GM12878 (cell line): Measurements from ENCODE around the gene RAB3C. TPM values are rescaled to one million over a fixed set of nuclear protein-coding genes. Genes with fewer than 3 reads are reported as not detected.

Experiments used
- BRCA1 ChIP-seq: IDR thresholded peaks from 2 replicates; pipeline ENCODE4 v1.6.1; 2011; ENCODE audit warnings: low read depth, low read length, improper control_type of control experiment
- CBX3 ChIP-seq: fragments of 200-600 bp; sonication (generic); IDR thresholded peaks from 2 replicates; pipeline ENCODE4 v1.6.1; 2016; ENCODE audit warnings: low read depth, borderline replicate concordance
- CTCF ChIP-seq, 3 experiments: IDR thresholded peaks in 2 of 3; conservative IDR thresholded peaks in 1 of 3; 2 replicates each; pipeline ENCODE4 v1.5.1; 2011; ENCODE audit warnings: low read depth in 3 of 3, low read length in 3 of 3, mild to moderate bottlenecking in 3 of 3, control low read depth in 2 of 3, moderate library complexity in 2 of 3, inconsistent platforms in 1 of 3, mixed read lengths in 1 of 3; ENCODE audit not compliant: control insufficient read depth in 2 of 3, insufficient read depth in 1 of 3; ENCODE audit errors: extremely low read depth in 1 of 3
- IRF3 ChIP-seq: fragments of 450-650 bp; IDR thresholded peaks from 2 replicates; pipeline ENCODE4 v1.6.1; 2014; ENCODE audit warnings: mild to moderate bottlenecking
- JUNB ChIP-seq: IDR thresholded peaks from 2 replicates; pipeline ENCODE4 v1.6.1; 2016; ENCODE audit warnings: antibody characterized with exemption, mild to moderate bottlenecking
- MAX ChIP-seq: IDR thresholded peaks from 2 replicates; pipeline ENCODE4 v1.6.1; 2012; ENCODE audit warnings: low read depth, low read length, improper control_type of control experiment
- NFXL1 ChIP-seq: fragments of 450-650 bp; IDR thresholded peaks from 2 replicates; pipeline ENCODE4 v1.6.1; 2017; ENCODE audit warnings: antibody characterized with exemption, mild to moderate bottlenecking, borderline replicate concordance
- NFYA ChIP-seq: IDR thresholded peaks from 2 replicates; pipeline ENCODE4 v1.6.1; 2011; ENCODE audit warnings: low read depth, mild to moderate bottlenecking, low read length, improper control_type of control experiment, borderline replicate concordance
- NFYB ChIP-seq: IDR thresholded peaks from 2 replicates; pipeline ENCODE4 v1.6.1; 2011; ENCODE audit warnings: low read depth, mild to moderate bottlenecking, low read length, improper control_type of control experiment, moderate library complexity; ENCODE audit not compliant: insufficient read depth
- PAX5 ChIP-seq: IDR thresholded peaks from 2 replicates; pipeline ENCODE4 v1.6.1; 2011; ENCODE audit warnings: low read depth, low read length, borderline replicate concordance
- POLR2AphosphoS5 ChIP-seq: IDR thresholded peaks from 2 replicates; pipeline ENCODE4 v1.6.1; 2011; ENCODE audit warnings: mild to moderate bottlenecking, low read length, inconsistent platforms
- RAD21 ChIP-seq: IDR thresholded peaks from 2 replicates; pipeline ENCODE4 v1.6.1; 2011; ENCODE audit warnings: mild to moderate bottlenecking, low read depth, low read length, moderate library complexity; ENCODE audit not compliant: insufficient read depth
- RB1 ChIP-seq: fragments of 450-650 bp; formaldehyde crosslinking; IDR thresholded peaks from 2 replicates; pipeline ENCODE4 v1.6.1; 2017; ENCODE audit warnings: mild to moderate bottlenecking, borderline replicate concordance
- RUNX3 ChIP-seq: IDR thresholded peaks from 2 replicates; pipeline ENCODE4 v1.6.1; 2012; ENCODE audit warnings: low read length, inconsistent platforms
- SMAD1 ChIP-seq: fragments of 450-650 bp; IDR thresholded peaks from 2 replicates; pipeline ENCODE4 v1.6.1; 2018; ENCODE audit warnings: mild to moderate bottlenecking, low read depth; ENCODE audit not compliant: partially characterized antibody
- SREBF2 ChIP-seq: IDR thresholded peaks from 2 replicates; pipeline ENCODE4 v1.6.1; 2012; ENCODE audit warnings: mild to moderate bottlenecking, low read length
- SRF ChIP-seq, 2 experiments: IDR thresholded peaks; 2 replicates each; pipeline ENCODE4 v1.6.1; 2011; ENCODE audit warnings: low read depth in 2 of 2, low read length in 2 of 2, mild to moderate bottlenecking in 1 of 2, moderate library complexity in 1 of 2
- SUPT20H ChIP-seq: IDR thresholded peaks from 2 replicates; pipeline ENCODE4 v1.6.1; 2011; ENCODE audit warnings: low read depth, mild to moderate bottlenecking, low read length, moderate library complexity, borderline replicate concordance; ENCODE audit not compliant: control insufficient read depth
- TCF3 ChIP-seq: IDR thresholded peaks from 2 replicates; pipeline ENCODE4 v1.6.1; 2012; ENCODE audit warnings: low read depth, mild to moderate bottlenecking, low read length, borderline replicate concordance; ENCODE audit not compliant: insufficient read depth
- ZNF592 ChIP-seq: fragments of 450-650 bp; IDR thresholded peaks from 2 replicates; pipeline ENCODE4 v1.6.1; 2017; ENCODE audit warnings: mild to moderate bottlenecking, moderate library complexity
- ZSCAN29 ChIP-seq: fragments of 450-650 bp; IDR thresholded peaks from 2 replicates; pipeline ENCODE4 v1.6.1; 2017; ENCODE audit warnings: mild to moderate bottlenecking, moderate library complexity
- polyA plus RNA-seq, 11 experiments: library from polyadenylated mRNA; depleted of rRNA in 4 of 11; unstranded in 6 of 11; stranded (reverse) in 5 of 11; fragments of >200 nt; fragmentation: Nextera tagmentation in 4 of 11; fragmentation: Illumina TruSeq in 1 of 11; extraction: Ambion mirVana in 4 of 11; extraction: Trizol in 1 of 11; gene quantifications; 1 replicate in 1 of 11; 2 replicates in 10 of 11; pipeline versions ENCODE4 v1.2.1 to v1.2.3, GENCODE V29; 2011 to 2016; ENCODE audit warnings: inconsistent platforms in 2 of 11, missing spikeins in 2 of 11, low read depth in 1 of 11
- total RNA-seq, 4 experiments: library from RNA; depleted of rRNA in 3 of 4; stranded (reverse); fragments of >200 nt in 3 of 4; fragmentation: Illumina TruSeq in 1 of 4; extraction: Trizol in 1 of 4; gene quantifications; 2 replicates each; pipeline versions ENCODE4 v1.2.1 to v1.2.3, GENCODE V29; 2013 to 2021

The RAB3C gene
- total and polyA plus RNA-seq, 10 of the 15 experiments (the other 5 are each of a cell fraction or from before 2014, with no cell fraction given): not detected

- TF ChIP-seq RAD21 (no peak), NFYA (no peak), MAX (no peak), JUNB (peak; percentile 60), CTCF (IDR thresholded peaks at IDR 0.05 in 2 of 3, conservative IDR thresholded peaks at IDR 0.05 in 1 of 3; ENCODE audit: control insufficient read depth in 2 of 3, extremely low read depth in 1 of 3, insufficient read depth in 1 of 3, low read depth in 3 of 3, low read length in 3 of 3) (no peak), IRF3 (no peak), SRF (IDR thresholded peaks at IDR 0.05; ENCODE audit: low read depth in 2 of 2, low read length in 2 of 2) (no peak), ZSCAN29 (no peak), SUPT20H (no peak), TCF3 (no peak), PAX5 (no peak), SREBF2 (no peak), ZNF592 (no peak), SMAD1 (no peak), NFXL1 (no peak), CBX3 (no peak), NFYB (no peak), POLR2AphosphoS5 (no peak), BRCA1 (no peak), RB1 (no peak), RUNX3 (peak; percentile 31; the same call in 1 of the 2 replicates)
Observed at GRCh38 chr5:58759745-58760144, 176.9 kb downstream of the RAB3C start (continued).
